Endothelial cell (in vitro differentiated cells): ENCODE data around the gene DCDC2C. TPM values are rescaled to one million over a fixed set of nuclear protein-coding genes. Genes with fewer than 3 reads are reported as not detected.

ENCODE experiments used
- DNase-seq: peaks from one replicate; pipeline ENCODE4 v3.0.0; 2021; ENCODE audit warnings: low spot score
- H3K27ac Mint-ChIP-seq: one replicate; pipeline ENCODE4 v1.8.0; 2021; ENCODE audit warnings: mixed read lengths, inconsistent platforms; ENCODE audit not compliant: unreplicated experiment
- H3K27me3 Mint-ChIP-seq: one replicate; pipeline ENCODE4 v1.8.0; 2021; ENCODE audit warnings: mild to moderate bottlenecking, moderate library complexity, mixed read lengths, inconsistent platforms; ENCODE audit not compliant: unreplicated experiment
- H3K36me3 Mint-ChIP-seq: one replicate; pipeline ENCODE4 v1.8.0; 2021; ENCODE audit warnings: mild to moderate bottlenecking, low read depth, mixed read lengths, inconsistent platforms; ENCODE audit not compliant: unreplicated experiment
- H3K4me1 Mint-ChIP-seq: one replicate; pipeline ENCODE4 v1.8.0; 2021; ENCODE audit warnings: mild to moderate bottlenecking, mixed read lengths, inconsistent platforms; ENCODE audit not compliant: unreplicated experiment
- H3K4me3 Mint-ChIP-seq: one replicate; pipeline ENCODE4 v1.8.0; 2021; ENCODE audit warnings: mild to moderate bottlenecking, mixed read lengths, inconsistent platforms; ENCODE audit not compliant: unreplicated experiment
- H3K9me3 Mint-ChIP-seq: one replicate; pipeline ENCODE4 v1.8.0; 2021; ENCODE audit warnings: mixed read lengths, inconsistent platforms; ENCODE audit not compliant: unreplicated experiment
- CTCF ChIP-seq: fragments of 200-600 bp; sonication (generic); IDR thresholded peaks from one replicate; pipeline ENCODE4 v1.5.0; 2021; ENCODE audit warnings: antibody characterized with exemption; ENCODE audit not compliant: unreplicated experiment
- total RNA-seq: library from RNA; stranded (reverse); fragmentation: NEBNext Ultra II Directional; extraction: Animal tissue kit (Norgen Biotek cat#: 25700); gene quantifications from one replicate; pipeline ENCODE4 v1.2.1, GENCODE V29; 2021; ENCODE audit not compliant: unreplicated experiment

DCDC2C gene
- total RNA-seq, 1 donor from 2014 or later, result not detected

- no peak for TF ChIP-seq CTCF
- Mint-ChIP-seq H3K36me3 (no peaks in the 10 kb centered on the region), H3K9me3 (no peaks in the 10 kb centered on the region), H3K4me3 (no peak overlapping the region), H3K27me3 (no peaks in the 10 kb centered on the region), H3K4me1 (no peaks in the 10 kb centered on the region), H3K27ac (no peak overlapping the region)
- DNase-seq, result no peak
Measured at GRCh38 chr2:3785220-3785889, 82.0 kb downstream of the DCDC2C start.

- no peak for TF ChIP-seq CTCF
- H3K9me3 Mint-ChIP-seq, result no peaks in the 10 kb centered on the region
- H3K27ac Mint-ChIP-seq, result no peak overlapping the region
- H3K36me3 Mint-ChIP-seq, result no peaks in the 10 kb centered on the region
- H3K4me1 Mint-ChIP-seq, result no peaks in the 10 kb centered on the region
- H3K27me3 Mint-ChIP-seq, result no peaks in the 10 kb centered on the region
- DNase-seq, result no peak
- H3K4me3 Mint-ChIP-seq, result no peak overlapping the region
Measured at GRCh38 chr2:3785890-3786273, 82.5 kb downstream of the DCDC2C start.

GRCh38 chr2:3787768-3788167 lies 84.4 kb downstream of the DCDC2C start:
- TF ChIP-seq CTCF, result no peak
- H3K4me3 Mint-ChIP-seq, result no peak overlapping the region
- no peak overlapping the region for H3K27ac Mint-ChIP-seq
- DNase-seq, result no peak
- H3K36me3 Mint-ChIP-seq, result no peaks in the 10 kb centered on the region
- no peaks in the 10 kb centered on the region for H3K9me3 Mint-ChIP-seq
- no peaks in the 10 kb centered on the region for H3K27me3 Mint-ChIP-seq
- H3K4me1 Mint-ChIP-seq, result no peaks in the 10 kb centered on the region

GRCh38 chr2:3789256-3789655 lies 85.9 kb downstream of the DCDC2C start:
- Mint-ChIP-seq H3K27ac (no peak overlapping the region), H3K4me3 (no peak overlapping the region), H3K27me3 (no peaks in the 10 kb centered on the region), H3K4me1 (no peaks in the 10 kb centered on the region), H3K9me3 (peaks cover 6% of the 10 kb centered on the region), H3K36me3 (no peaks in the 10 kb centered on the region)
- no peak for DNase-seq
- TF ChIP-seq CTCF, result no peak

- TF ChIP-seq CTCF, result no peak
- H3K9me3 Mint-ChIP-seq, result peaks cover 6% of the 10 kb centered on the region
- no peaks in the 10 kb centered on the region for H3K36me3 Mint-ChIP-seq
- no peak overlapping the region for H3K4me3 Mint-ChIP-seq
- H3K4me1 Mint-ChIP-seq, result no peaks in the 10 kb centered on the region
- no peaks in the 10 kb centered on the region for H3K27me3 Mint-ChIP-seq
- H3K27ac Mint-ChIP-seq, result no peak overlapping the region
- no peak for DNase-seq
Measured at GRCh38 chr2:3793249-3793648, 89.9 kb downstream of the DCDC2C start.
